HEK293 (cell line): ENCODE data around the gene SLC6A16.

ENCODE experiments used
- CTCF ChIP-seq: fragments of 450-650 bp; formaldehyde crosslinking; IDR thresholded peaks from 2 replicates; pipeline ENCODE4 v1.5.1; 2016; ENCODE audit warnings: missing biosample characterization, missing genetic modification characterization
- ZBTB21 ChIP-seq: fragments of 450-650 bp; formaldehyde crosslinking; IDR thresholded peaks from 2 replicates; pipeline ENCODE4 v1.5.1; 2017; ENCODE audit warnings: missing biosample characterization, missing genetic modification characterization
- ZNF311 ChIP-seq: fragments of 450-650 bp; formaldehyde crosslinking; IDR thresholded peaks from 2 replicates; pipeline ENCODE4 v1.5.1; 2017; ENCODE audit warnings: missing biosample characterization, missing genetic modification characterization, borderline replicate concordance

DNA sequence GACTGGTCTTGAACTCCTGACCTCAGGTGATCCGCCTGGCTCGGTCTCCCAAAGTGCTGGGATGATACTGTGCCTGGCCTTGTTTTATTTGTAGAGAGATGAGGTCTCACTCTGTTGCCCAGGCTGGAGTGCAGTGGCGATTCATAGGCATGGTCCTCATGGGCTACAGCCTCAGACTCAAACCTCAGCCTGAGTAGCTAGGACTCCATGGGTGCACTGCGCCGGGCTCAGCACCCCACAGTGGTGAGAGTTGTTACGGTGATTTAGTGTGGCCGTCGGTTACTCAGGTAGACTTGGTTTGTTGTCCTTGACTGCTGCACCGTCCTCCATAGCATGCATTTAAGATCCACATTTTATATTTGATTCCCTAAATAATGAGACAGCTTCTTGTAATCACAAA, 80.7 kb downstream of the SLC6A16 start:
- TF ChIP-seq ZNF311 (no peak), CTCF (tag by site-specific recombination) (no peak), ZBTB21 (tag by site-specific recombination) (no peak)
